GM18505 (cell line): ENCODE data around the gene PTPRO.

ENCODE experiments used
- ATAC-seq: cut with Tn5 transposase; IDR thresholded peaks from one replicate; pipeline ENCODE4 v1.9.1; 2021; ENCODE audit not compliant: unreplicated experiment
- POLR2A ChIP-seq: IDR thresholded peaks from 4 replicates; pipeline ENCODE4 v1.6.1; 2011; ENCODE audit warnings: borderline replicate concordance; ENCODE audit not compliant: insufficient read depth, insufficient read length; ENCODE audit errors: extremely low read depth

PTPRO gene

GRCh38 chr12:15625075-15625474 is 302.8 kb downstream of the PTPRO start:
- TF ChIP-seq POLR2A, result no peak
- no peak for ATAC-seq

GRCh38 chr12:15627995-15628945 is 306.0 kb downstream of the PTPRO start:
- ATAC-seq, result no peak
- no peak for TF ChIP-seq POLR2A

GRCh38 chr12:15629108-15629507 is 306.8 kb downstream of the PTPRO start:
- TF ChIP-seq POLR2A, result no peak
- no peak for ATAC-seq

- no peak for ATAC-seq
- TF ChIP-seq POLR2A, result no peak
These were observed 307.5 kb downstream of the PTPRO start for GRCh38 chr12:15629761-15630160.

GRCh38 chr12:15631007-15631715 is 308.9 kb downstream of the PTPRO start:
- TF ChIP-seq POLR2A, result no peak
- ATAC-seq, result no peak

- no peak for TF ChIP-seq POLR2A
- no peak for ATAC-seq
These were observed 310.4 kb downstream of the PTPRO start for GRCh38 chr12:15632708-15633107.

GRCh38 chr12:15633201-15633600 is 310.9 kb downstream of the PTPRO start:
- TF ChIP-seq POLR2A, result no peak

GRCh38 chr12:15634010-15634683 is 311.8 kb downstream of the PTPRO start:
- ATAC-seq, result no peak
- TF ChIP-seq POLR2A, result no peak

More at GRCh38 chr12:15633201-15633600, 310.9 kb downstream of the PTPRO start:
- ATAC-seq, result no peak

GRCh38 chr12:15636060-15636890 is 314.0 kb downstream of the PTPRO start:
- no peak for TF ChIP-seq POLR2A
- no peak for ATAC-seq

- TF ChIP-seq POLR2A, result no peak
- ATAC-seq, result no peak
These were observed 315.9 kb downstream of the PTPRO start for GRCh38 chr12:15638231-15638630.

GRCh38 chr12:15644700-15645099 is 322.4 kb downstream of the PTPRO start:
- no peak for TF ChIP-seq POLR2A
- no peak for ATAC-seq

- no peak for TF ChIP-seq POLR2A
- no peak for ATAC-seq
These were observed 324.3 kb downstream of the PTPRO start for GRCh38 chr12:15646581-15646980.
